H1 (cell line): ENCODE data around the gene CTNND2. TPM values are rescaled to one million over a fixed set of nuclear protein-coding genes. Genes with fewer than 3 reads are reported as not detected.

Source experiments
- CTCF ChIA-PET: fragments of 300-600 bp; sonication (Branson Sonifier 250); formaldehyde crosslinking; loops from one replicate; lab custom pipeline; 2021; ENCODE audit not compliant: partially characterized antibody; lab: Charles Lee
- POLR2A ChIA-PET: fragments of 300-600 bp; sonication (Branson Sonifier 250); formaldehyde crosslinking; loops from one replicate; lab custom pipeline; 2021; ENCODE audit warnings: inconsistent platforms; ENCODE audit not compliant: partially characterized antibody; lab: Charles Lee
- DNase-seq, 2 experiments: peaks; one replicate each; pipeline versions ENCODE4 v3.0.0 to v3.0.0-alpha.2; 2010 to 2022; ENCODE audit warnings: low spot score in 2 of 2, low read depth in 1 of 2, mixed read lengths in 1 of 2
- FAIRE-seq: peaks from 2 replicates; lab custom pipeline; 2011; peaks lifted over from hg19 to GRCh38; lab: Jason Lieb, UNC
- H2AFZ ChIP-seq: 2 replicates; pipeline ENCODE4 v1.8.1; 2012; ENCODE audit warnings: low read length, inconsistent platforms
- H2AK5ac ChIP-seq: 2 replicates; pipeline ENCODE4 v1.6.1; 2013; ENCODE audit warnings: low read depth, low read length
- H2BK120ac ChIP-seq: replicated peaks from 2 replicates; pipeline ENCODE3; 2013; ENCODE audit warnings: low read depth, low read length, inconsistent platforms
- H2BK12ac ChIP-seq: 2 replicates; pipeline ENCODE4 v1.6.1; 2013; ENCODE audit warnings: low read depth, low read length
- H2BK15ac ChIP-seq: 2 replicates; pipeline ENCODE4 v1.6.1; 2013; ENCODE audit warnings: low read length
- H2BK20ac ChIP-seq: 2 replicates; pipeline ENCODE4 v1.6.1; 2013; ENCODE audit warnings: low read length
- H2BK5ac ChIP-seq: 2 replicates; pipeline ENCODE4 v1.6.1; 2013; ENCODE audit warnings: low read depth, low read length
- H3K14ac ChIP-seq: 2 replicates; pipeline ENCODE4 v1.6.1; 2013; ENCODE audit warnings: inconsistent platforms; ENCODE audit not compliant: insufficient read length
- H3K18ac ChIP-seq: 2 replicates; pipeline ENCODE4 v1.6.1; 2013; ENCODE audit warnings: low read length; ENCODE audit errors: extremely low read depth
- H3K23ac ChIP-seq: 2 replicates; pipeline ENCODE4 v1.6.1; 2013; ENCODE audit warnings: inconsistent platforms; ENCODE audit not compliant: insufficient read length
- H3K23me2 ChIP-seq: 2 replicates; pipeline ENCODE4 v1.6.1; 2013; ENCODE audit warnings: low read depth, low read length
- H3K27ac ChIP-seq: 2 replicates; pipeline ENCODE4 v1.6.1; 2011; ENCODE audit warnings: low read depth, low read length, inconsistent platforms
- H3K27me3 ChIP-seq, 4 experiments: replicated peaks in 1 of 4; 1 replicate in 1 of 4; 2 replicates in 3 of 4; pipeline versions ENCODE4 v1.6.1 to v1.8.1; 2011 to 2013; ENCODE audit warnings: low read length in 3 of 4, mild to moderate bottlenecking in 3 of 4, inconsistent platforms in 2 of 4, mixed read lengths in 2 of 4, moderate library complexity in 1 of 4; ENCODE audit not compliant: control insufficient read depth in 3 of 4, insufficient read depth in 3 of 4; ENCODE audit errors: extremely low read depth in 1 of 4
- H3K36me3 ChIP-seq, 4 experiments: 2 replicates each; pipeline versions ENCODE4 v1.6.1 to v1.8.1; 2011 to 2013; ENCODE audit warnings: mild to moderate bottlenecking in 4 of 4, low read length in 3 of 4, moderate library complexity in 2 of 4, control low read depth in 1 of 4, inconsistent platforms in 1 of 4; ENCODE audit not compliant: insufficient read depth in 4 of 4, control insufficient read depth in 2 of 4
- H3K4ac ChIP-seq: replicated peaks from 2 replicates; pipeline ENCODE3; 2013; ENCODE audit warnings: low read length, low read depth, mixed read lengths, inconsistent platforms; ENCODE audit not compliant: insufficient read length
- H3K4me1 ChIP-seq, 4 experiments: replicated peaks in 1 of 4; 1 replicate in 1 of 4; 2 replicates in 3 of 4; pipeline versions ENCODE4 v1.6.1 to v1.8.1; 2011 to 2013; ENCODE audit warnings: low read length in 3 of 4, inconsistent platforms in 2 of 4, mixed read lengths in 1 of 4; ENCODE audit not compliant: insufficient read depth in 4 of 4, control insufficient read depth in 3 of 4
- H3K4me2 ChIP-seq, 2 experiments: 2 replicates each; pipeline versions ENCODE4 v1.6.1 to v1.8.1; 2011 to 2013; ENCODE audit warnings: low read depth in 2 of 2, low read length in 2 of 2, control low read depth in 1 of 2, inconsistent platforms in 1 of 2, mild to moderate bottlenecking in 1 of 2; ENCODE audit not compliant: insufficient read depth in 1 of 2
- H3K4me3 ChIP-seq, 4 experiments: fragments of 200-600, 300-600 bp in 1 of 4; sonication (generic), shearing (Covaris generic), sonication (Bioruptor Twin) in 1 of 4; 2 replicates each; pipeline versions ENCODE4 v1.5.1 to v1.8.1; 2011 to 2016; ENCODE audit warnings: low read length in 4 of 4, low read depth in 3 of 4, control low read depth in 2 of 4, inconsistent platforms in 2 of 4, mild to moderate bottlenecking in 2 of 4, mixed read lengths in 1 of 4, moderate library complexity in 1 of 4; ENCODE audit not compliant: insufficient read depth in 2 of 4; ENCODE audit errors: extremely low read depth in 1 of 4
- H3K56ac ChIP-seq: replicated peaks from 2 replicates; pipeline ENCODE3; 2013; ENCODE audit warnings: low read depth, mild to moderate bottlenecking, mixed read lengths, low read length, inconsistent platforms; ENCODE audit not compliant: insufficient read length
- H3K79me1 ChIP-seq: 2 replicates; pipeline ENCODE4 v1.6.1; 2013; ENCODE audit warnings: low read depth, low read length, control low read depth
- H3K79me2 ChIP-seq, 2 experiments: 2 replicates each; pipeline versions ENCODE4 v1.6.1 to v1.8.1; 2012 to 2013; ENCODE audit warnings: low read length in 2 of 2, mild to moderate bottlenecking in 2 of 2, inconsistent platforms in 1 of 2; ENCODE audit not compliant: insufficient read depth in 2 of 2, control insufficient read depth in 1 of 2
- H3K9ac ChIP-seq, 4 experiments: replicated peaks in 1 of 4; 1 replicate in 1 of 4; 2 replicates in 3 of 4; pipeline versions ENCODE4 v1.6.1 to v1.8.1; 2011 to 2013; ENCODE audit warnings: low read depth in 3 of 4, low read length in 3 of 4, control low read depth in 2 of 4, mild to moderate bottlenecking in 2 of 4, moderate library complexity in 2 of 4, inconsistent platforms in 1 of 4; ENCODE audit errors: extremely low read depth in 1 of 4
- H3K9me3 ChIP-seq, 2 experiments: 2 replicates each; pipeline versions ENCODE4 v1.6.1 to v1.8.1; 2012 to 2013; ENCODE audit warnings: mild to moderate bottlenecking in 2 of 2, moderate library complexity in 2 of 2, control low read depth in 1 of 2, inconsistent platforms in 1 of 2, low read depth in 1 of 2, low read length in 1 of 2, mixed read lengths in 1 of 2; ENCODE audit not compliant: insufficient read depth in 2 of 2
- H4K20me1 ChIP-seq, 2 experiments: replicated peaks in 1 of 2; 2 replicates each; pipeline versions ENCODE3 to v1.8.1; 2011 to 2013; ENCODE audit warnings: inconsistent platforms in 2 of 2, low read length in 2 of 2, mild to moderate bottlenecking in 1 of 2; ENCODE audit not compliant: insufficient read depth in 2 of 2, control insufficient read depth in 1 of 2
- H4K5ac ChIP-seq: 2 replicates; pipeline ENCODE4 v1.6.1; 2013; ENCODE audit warnings: low read length, low read depth, mixed read lengths, inconsistent platforms; ENCODE audit not compliant: insufficient read length
- H4K8ac ChIP-seq: 2 replicates; pipeline ENCODE4 v1.8.0; 2013; ENCODE audit warnings: mild to moderate bottlenecking, moderate library complexity, low read length, inconsistent platforms; ENCODE audit not compliant: insufficient read depth; ENCODE audit errors: extremely low read depth
- H4K91ac ChIP-seq: replicated peaks from 2 replicates; pipeline ENCODE3; 2013; ENCODE audit warnings: low read length, mixed read lengths, inconsistent platforms; ENCODE audit not compliant: insufficient read length
- BRCA1 ChIP-seq: IDR thresholded peaks from 2 replicates; pipeline ENCODE4 v1.6.1; 2012; ENCODE audit warnings: low read depth, low read length, improper control_type of control experiment
- CBX5 ChIP-seq: fragments of 300-800, 300-1000 bp; sonication (generic); IDR thresholded peaks from 2 replicates; pipeline ENCODE4 v1.7.1; 2016; ENCODE audit warnings: antibody characterized with exemption, low read length, low read depth
- CTCF ChIP-seq, 3 experiments: IDR thresholded peaks; 1 replicate in 2 of 3; 2 replicates in 1 of 3; pipeline versions ENCODE4 v1.5.1 to v1.6.1; 2011; ENCODE audit warnings: low read length in 3 of 3, mild to moderate bottlenecking in 3 of 3, inconsistent platforms in 2 of 3, low read depth in 1 of 3, moderate library complexity in 1 of 3; ENCODE audit not compliant: insufficient read depth in 1 of 3; ENCODE audit errors: control extremely low read depth in 1 of 3
- GABPA ChIP-seq: IDR thresholded peaks from 2 replicates; pipeline ENCODE4 v1.6.1; 2011; ENCODE audit warnings: mild to moderate bottlenecking, low read length, moderate library complexity, borderline replicate concordance; ENCODE audit not compliant: insufficient read depth
- GTF2F1 ChIP-seq: IDR thresholded peaks from 2 replicates; pipeline ENCODE4 v1.6.1; 2012; ENCODE audit warnings: low read depth, low read length, improper control_type of control experiment, borderline replicate concordance
- JUN ChIP-seq: IDR thresholded peaks from 2 replicates; pipeline ENCODE4 v1.6.1; 2011; ENCODE audit warnings: low read depth, mild to moderate bottlenecking, improper control_type of control experiment, low read length
- NRF1 ChIP-seq: IDR thresholded peaks from 2 replicates; pipeline ENCODE4 v1.6.1; 2011; ENCODE audit warnings: mild to moderate bottlenecking, low read depth, low read length, improper control_type of control experiment
- SRF ChIP-seq: IDR thresholded peaks from 2 replicates; pipeline ENCODE4 v1.6.1; 2011; ENCODE audit warnings: mild to moderate bottlenecking, low read depth, low read length, moderate library complexity
- TAF1 ChIP-seq: IDR thresholded peaks from 2 replicates; pipeline ENCODE4 v1.6.1; 2011; ENCODE audit warnings: mild to moderate bottlenecking, low read depth, low read length
- TBP ChIP-seq: IDR thresholded peaks from 2 replicates; pipeline ENCODE4 v1.6.1; 2011; ENCODE audit warnings: low read depth, low read length, improper control_type of control experiment
- ZNF274 ChIP-seq: IDR thresholded peaks from 2 replicates; pipeline ENCODE4 v1.7.0; 2012; ENCODE audit warnings: low read length, borderline replicate concordance; ENCODE audit errors: extremely low read depth
- WGBS, 2 experiments: shearing (Covaris generic) in 1 of 2; methylation state at CpG; one replicate each; pipeline versions ENCODE4 v1.1.6 to v1.1.7; 2013 to 2015; ENCODE audit warnings: low lambda C conversion rate in 2 of 2, mixed read lengths in 2 of 2, inconsistent platforms in 1 of 2, low coverage in 1 of 2, missing lambda C conversion rate in 1 of 2; ENCODE audit not compliant: insufficient replicate concordance in 2 of 2, insufficient coverage in 1 of 2, insufficient read length in 1 of 2; ENCODE audit errors: extremely low coverage in 1 of 2, missing lambda C conversion rate in 1 of 2; 5-methylcytosine and 5-hydroxymethylcytosine counted together
- polyA plus RNA-seq, 7 experiments: library from polyadenylated mRNA; depleted of rRNA in 3 of 7; stranded (reverse) in 5 of 7; unstranded in 2 of 7; fragments of >200 nt in 5 of 7; fragments of 200-250 nt in 2 of 7; gene quantifications; 1 replicate in 5 of 7; 2 replicates in 1 of 7; 4 replicates in 1 of 7; pipeline versions ENCODE4 v1.2.1 to v1.2.3, GENCODE V29; 2011 to 2013; ENCODE audit warnings: missing spikeins in 2 of 7, mixed read lengths in 2 of 7
- total RNA-seq: library from RNA; stranded (reverse); fragmentation: NEBNext Ultra II Directional; extraction: Animal tissue kit (Norgen Biotek cat#: 25700); gene quantifications from 2 replicates; pipeline ENCODE4 v1.2.1, GENCODE V29; 2021
- TF ChIP-seq, protein P1 (sequence below): IDR thresholded peaks from 2 replicates; pipeline ENCODE4 v1.6.1; 2011; ENCODE audit warnings: low read depth, mild to moderate bottlenecking, low read length; ENCODE audit not compliant: insufficient read depth

The CTNND2 gene
- total and polyA plus RNA-seq, 2 of the 8 experiments (the other 6 are each of a cell fraction or from before 2014, with no cell fraction given) = 7.4 to 14.2 TPM

- H4K20me1 ChIP-seq = no peaks in the 10 kb centered on the region
- H3K56ac ChIP-seq = no peak overlapping the region
- H3K79me1 ChIP-seq = no peaks in the 10 kb centered on the region
- no peaks in the 10 kb centered on the region for H3K27me3 ChIP-seq
- H3K4me2 ChIP-seq = no peak overlapping the region
- no peak overlapping the region for H2BK120ac ChIP-seq
- H2AK5ac ChIP-seq = no peak overlapping the region
- no peaks in the 10 kb centered on the region for H3K23me2 ChIP-seq
- H3K23ac ChIP-seq = no peak overlapping the region
- CTCF ChIA-PET = no interaction called here
- H2BK5ac ChIP-seq = no peak overlapping the region
- DNase-seq = no peak
- POLR2A ChIA-PET = no interaction called here
- no peak overlapping the region for H3K14ac ChIP-seq
- H3K18ac ChIP-seq = no peak overlapping the region
- no peak overlapping the region for H4K5ac ChIP-seq
- no peak overlapping the region for H3K4ac ChIP-seq
- H2AFZ ChIP-seq = no peak overlapping the region
- no peak overlapping the region for H4K8ac ChIP-seq
- no peak overlapping the region for H2BK20ac ChIP-seq
- H3K27ac ChIP-seq = no peak overlapping the region
- no peak overlapping the region for H3K4me3 ChIP-seq
- no peak for FAIRE-seq
- no peak overlapping the region for H3K9ac ChIP-seq
- H2BK12ac ChIP-seq = no peak overlapping the region
- H3K79me2 ChIP-seq = no peaks in the 10 kb centered on the region
- no peaks in the 10 kb centered on the region for H3K36me3 ChIP-seq
- WGBS, 2 experiments = 74% methylated on average over 1 of the region's 1 CpG; no CpG with 5 or more reads in 1 of the 2 experiments
- peaks cover 0 to 9% (median 1%) of the 10 kb centered on the region in 4 experiments; a peak in 3 of 7 replicates for H3K4me1 ChIP-seq
- H2BK15ac ChIP-seq = no peak overlapping the region
- no peak overlapping the region for H4K91ac ChIP-seq
- H3K9me3 ChIP-seq = no peaks in the 10 kb centered on the region
- TF ChIP-seq, protein P1, sequence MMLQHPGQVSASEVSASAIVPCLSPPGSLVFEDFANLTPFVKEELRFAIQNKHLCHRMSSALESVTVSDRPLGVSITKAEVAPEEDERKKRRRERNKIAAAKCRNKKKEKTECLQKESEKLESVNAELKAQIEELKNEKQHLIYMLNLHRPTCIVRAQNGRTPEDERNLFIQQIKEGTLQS = no peak
- no peak for TF ChIP-seq GABPA
- TF ChIP-seq CBX5 = no peak
- TF ChIP-seq CTCF (IDR thresholded peaks at IDR 0.05; ENCODE audit: control extremely low read depth in 1 of 3, insufficient read depth in 1 of 3, low read depth in 1 of 3, low read length in 3 of 3) = no peak
- TF ChIP-seq BRCA1 = no peak
- no peak for TF ChIP-seq GTF2F1
- no peak for TF ChIP-seq TBP
- no peak for TF ChIP-seq ZNF274
- no peak for TF ChIP-seq JUN
- TF ChIP-seq TAF1 = no peak
- no peak for TF ChIP-seq NRF1
- no peak for TF ChIP-seq SRF
Measured at GRCh38 chr5:10932426-10932825, 971.8 kb downstream of the CTNND2 start.
